Myocyte (in vitro differentiated cells): ENCODE measurements around the gene SERF2. TPM values are rescaled to one million over a fixed set of nuclear protein-coding genes. Genes with fewer than 3 reads are reported as not detected.
"Not testable (repeated sequence)": the region's sequence is repeated elsewhere in the genome, so short reads cannot be mapped to it uniquely, and the experiment has no call there.

ENCODE experiments used
- DNase-seq: peaks from one replicate; pipeline ENCODE4 v3.0.0-alpha.2; 2012; ENCODE audit warnings: low read depth
- microRNA counts: library from miRNA; unstranded; fragments of <30 nt; microRNA quantifications from one replicate; lab custom pipeline; 2016
- microRNA-seq: library from miRNA; unstranded; fragments of <30 nt; microRNA quantifications from one replicate; pipeline ENCODE4, GENCODE V29; 2016
- total RNA-seq: library from RNA; depleted of rRNA; stranded (reverse); fragments of >200 nt; gene quantifications from 2 replicates; pipeline ENCODE4 v1.2.3, GENCODE V29; 2014

The SERF2 gene
- total RNA-seq, 1 donor from 2014 or later, result 973 TPM

DNA sequence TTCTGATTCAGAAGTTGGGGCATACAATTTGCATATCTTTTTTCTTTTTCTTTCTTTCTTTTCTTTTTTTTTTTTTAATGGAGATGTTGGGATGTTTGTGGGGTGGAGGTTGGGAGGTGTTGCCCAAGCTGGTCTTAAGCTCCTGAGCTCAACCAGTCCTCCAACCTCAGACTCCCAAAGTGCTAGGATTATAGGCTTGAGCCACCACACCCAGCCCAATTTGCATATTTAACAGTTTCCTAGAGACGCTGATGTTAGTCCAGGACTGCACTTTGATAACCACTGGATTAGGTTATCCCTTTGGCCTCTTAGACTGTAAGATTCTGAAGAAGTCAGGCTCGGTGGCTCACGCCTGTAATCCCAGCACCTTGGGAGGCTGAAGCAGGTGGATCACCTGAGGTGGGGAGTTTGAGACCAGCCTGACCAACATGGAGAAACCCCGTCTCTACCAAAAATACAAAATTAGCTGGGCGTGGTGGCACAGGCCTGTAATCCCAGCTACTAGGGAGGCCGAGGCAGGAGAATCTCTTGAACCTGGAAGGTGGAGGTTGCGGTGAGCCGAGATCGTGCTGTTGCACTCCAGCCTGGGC lies 37.9 kb downstream of the SERF2 start:
- not testable (repeated sequence) for DNase-seq

GRCh38 chr15:43830691-43831275 lies 38.7 kb downstream of the SERF2 start:
- DNase-seq, result not testable (repeated sequence)

GRCh38 chr15:43831519-43832052 lies 39.5 kb downstream of the SERF2 start:
- DNase-seq, result not testable (repeated sequence)

DNA sequence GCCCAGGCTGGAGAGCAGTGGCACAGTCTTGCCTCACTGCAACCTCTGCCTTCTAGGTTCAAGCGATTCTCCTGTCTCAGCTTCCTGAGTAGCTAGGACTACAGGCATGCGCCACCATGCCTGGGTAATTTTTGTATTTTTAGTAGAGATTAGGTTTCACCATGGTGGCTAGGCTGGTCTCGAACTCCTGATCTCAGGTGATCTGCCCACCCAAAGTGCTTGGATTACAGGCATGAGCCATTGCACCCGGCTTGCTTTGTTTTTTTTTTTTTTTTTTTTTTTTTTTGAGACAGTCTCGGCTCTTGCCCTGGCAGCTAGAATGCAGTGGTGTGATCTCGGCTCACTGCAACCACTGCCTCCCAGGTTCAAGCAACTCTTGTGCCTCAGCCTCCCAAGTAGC lies 40.4 kb downstream of the SERF2 start:
- DNase-seq, result not testable (repeated sequence)

- DNase-seq, result no peak
Measured at GRCh38 chr15:43845421-43845820, 53.3 kb downstream of the SERF2 start.

MicroRNAs encoded within 50 kb of the gene (microRNA counts, 767-probe panel; counts per million panel counts)
- microRNA hsa-miR-1282 (lab: Ali Mortazavi, UCI), result not detected

Small RNA genes lying within 50 kb of the gene (microRNA-seq; reads per million reads assigned to microRNA genes)
- gene MIR1282, result not detected

Other genes starting within 250 kb of the SERF2 start
- 9.9 and 10.5 TPM in 2 replicates for gene PPIP5K1, start 202.1 kb upstream of the SERF2 start, total RNA-seq
- not detected in 2 replicates for gene CKMT1B, start 198.3 kb upstream of the SERF2 start, total RNA-seq
- gene STRC, start 173.5 kb upstream of the SERF2 start, total RNA-seq, result 0.08 TPM in 1 of 2 replicates, not detected in the other
- gene CATSPER2, start 143.5 kb upstream of the SERF2 start, total RNA-seq, result 0.16 and 0.62 TPM in 2 replicates
- gene CKMT1A, start 98.5 kb upstream of the SERF2 start, total RNA-seq, result not detected in 2 replicates
- gene PDIA3, start 45.9 kb upstream of the SERF2 start, total RNA-seq, result 126 and 204 TPM in 2 replicates
- 2.2 and 2.7 TPM in 2 replicates for gene ELL3, start 15.4 kb upstream of the SERF2 start, total RNA-seq
- 0.10 TPM in 1 of 2 replicates, not detected in the other for gene SERINC4, start 7.9 kb downstream of the SERF2 start, total RNA-seq
- 16.3 and 16.8 TPM in 2 replicates for gene HYPK, start 8.3 kb downstream of the SERF2 start, total RNA-seq
- gene MFAP1, start 32.4 kb downstream of the SERF2 start, total RNA-seq, result 26.4 and 31.2 TPM in 2 replicates
- gene WDR76, start 34.7 kb downstream of the SERF2 start, total RNA-seq, result 1.7 and 4.1 TPM in 2 replicates